Smooth muscle cell (in vitro differentiated cells): ENCODE measurements around the gene LTBP3. TPM values are rescaled to one million over a fixed set of nuclear protein-coding genes. Genes with fewer than 3 reads are reported as not detected.

Source experiments
- DNase-seq: peaks from one replicate; lab custom pipeline; 2025; ENCODE audit not compliant: unreplicated experiment; lab: John Stamatoyannopoulos, UW
- H2AFZ ChIP-seq: fragments of 200-600 bp; sonication (generic); 2 replicates; pipeline ENCODE4 v1.6.0; 2016; ENCODE audit warnings: antibody characterized with exemption, low read depth, mild to moderate bottlenecking
- H3F3A ChIP-seq: fragments of 200-600 bp; sonication (generic); 2 replicates; pipeline ENCODE4 v1.6.0; 2017; ENCODE audit warnings: antibody characterized with exemption, low read depth
- H3K27ac ChIP-seq: fragments of 200-600 bp; sonication (generic); 2 replicates; pipeline ENCODE4 v1.5.1; 2016; ENCODE audit warnings: low read depth, mild to moderate bottlenecking
- H3K27me3 ChIP-seq: fragments of 200-600 bp; sonication (generic); 2 replicates; pipeline ENCODE4 v1.6.1; 2016; ENCODE audit warnings: low read depth, mild to moderate bottlenecking
- H3K36me3 ChIP-seq: fragments of 200-600 bp; sonication (generic); 2 replicates; pipeline ENCODE4 v1.5.1; 2016; ENCODE audit warnings: low read depth
- H3K4me1 ChIP-seq: fragments of 200-600 bp; sonication (generic); 2 replicates; pipeline ENCODE4 v1.5.1; 2016; ENCODE audit warnings: low read depth
- H3K4me2 ChIP-seq: fragments of 200-600 bp; sonication (generic); 2 replicates; pipeline ENCODE4 v1.6.0; 2016; ENCODE audit warnings: mild to moderate bottlenecking
- H3K4me3 ChIP-seq: fragments of 200-600 bp; sonication (generic); 2 replicates; pipeline ENCODE4 v1.5.1; 2016; ENCODE audit warnings: mild to moderate bottlenecking
- H3K79me2 ChIP-seq: fragments of 200-600 bp; sonication (generic); 2 replicates; pipeline ENCODE4 v1.6.0; 2016; ENCODE audit warnings: low read depth, mild to moderate bottlenecking
- H3K9ac ChIP-seq: fragments of 200-600 bp; sonication (generic); 2 replicates; pipeline ENCODE4 v1.6.0; 2016; ENCODE audit warnings: low read depth
- H3K9me3 ChIP-seq: fragments of 200-600 bp; sonication (generic); replicated peaks from 2 replicates; pipeline ENCODE4 v1.5.1; 2016; ENCODE audit warnings: low read depth
- H4K20me1 ChIP-seq: fragments of 200-600 bp; sonication (generic); 2 replicates; pipeline ENCODE4 v1.6.0; 2016; ENCODE audit warnings: low read depth
- WGBS: methylation state at CpG from one replicate; pipeline ENCODE4 v1.1.7; 2016; ENCODE audit warnings: low lambda C conversion rate; 5-methylcytosine and 5-hydroxymethylcytosine counted together
- polyA plus RNA-seq: library from polyadenylated mRNA; unstranded; fragments of >200 nt; fragmentation: Nextera tagmentation; extraction: Ambion mirVana; gene quantifications from 2 replicates; pipeline ENCODE4 v1.2.1, GENCODE V29; 2016
- total RNA-seq: library from RNA; depleted of rRNA; stranded (reverse); fragments of >200 nt; gene quantifications from 2 replicates; pipeline ENCODE4 v1.2.3, GENCODE V29; 2014
- TF ChIP-seq, protein P1 (sequence below): fragments of 200-600 bp; sonication (generic); IDR thresholded peaks from 2 replicates; pipeline ENCODE4 v1.5.1; 2017; ENCODE audit warnings: borderline replicate concordance, mild to moderate bottlenecking, antibody characterized with exemption; ENCODE audit not compliant: insufficient read depth, poor library complexity, severe bottlenecking

Gene LTBP3
- total and polyA plus RNA-seq, 2 experiments from 2014 or later, result 33.6 to 46.4 TPM

DNA sequence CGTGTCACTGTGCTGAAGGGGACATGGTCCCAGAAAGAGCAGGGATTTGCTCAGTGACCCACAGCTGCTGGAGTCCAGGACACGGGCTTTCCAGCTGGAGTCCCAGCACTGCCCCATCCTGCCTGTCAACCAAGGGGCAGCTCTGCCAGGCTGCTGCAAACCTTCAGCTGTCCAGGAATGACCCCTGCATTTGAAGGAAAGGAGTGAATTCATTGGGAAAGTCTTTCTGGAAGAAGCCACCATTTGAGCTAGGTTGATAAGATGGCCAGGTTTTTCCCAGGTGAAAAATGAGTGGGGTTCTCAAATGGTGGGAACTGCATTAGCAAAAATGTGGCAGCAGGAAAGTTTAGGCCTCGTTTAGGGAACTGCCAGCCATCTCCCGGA is 28.1 kb upstream of the LTBP3 start:
- Histone ChIP-seq H3K27me3 (peaks cover 4% of the 10 kb centered on the region), H3K9ac (no peak overlapping the region), H3K36me3 (no peaks in the 10 kb centered on the region), H3K9me3 (no peaks in the 10 kb centered on the region), H4K20me1 (no peaks in the 10 kb centered on the region), H3K27ac (no peak overlapping the region), H3F3A (peaks cover 3% of the 10 kb centered on the region), H3K4me2 (no peak overlapping the region), H2AFZ (no peak overlapping the region), H3K4me3 (no peak overlapping the region), H3K4me1 (peaks cover 2% of the 10 kb centered on the region), H3K79me2 (no peaks in the 10 kb centered on the region)
- TF ChIP-seq, protein P1, sequence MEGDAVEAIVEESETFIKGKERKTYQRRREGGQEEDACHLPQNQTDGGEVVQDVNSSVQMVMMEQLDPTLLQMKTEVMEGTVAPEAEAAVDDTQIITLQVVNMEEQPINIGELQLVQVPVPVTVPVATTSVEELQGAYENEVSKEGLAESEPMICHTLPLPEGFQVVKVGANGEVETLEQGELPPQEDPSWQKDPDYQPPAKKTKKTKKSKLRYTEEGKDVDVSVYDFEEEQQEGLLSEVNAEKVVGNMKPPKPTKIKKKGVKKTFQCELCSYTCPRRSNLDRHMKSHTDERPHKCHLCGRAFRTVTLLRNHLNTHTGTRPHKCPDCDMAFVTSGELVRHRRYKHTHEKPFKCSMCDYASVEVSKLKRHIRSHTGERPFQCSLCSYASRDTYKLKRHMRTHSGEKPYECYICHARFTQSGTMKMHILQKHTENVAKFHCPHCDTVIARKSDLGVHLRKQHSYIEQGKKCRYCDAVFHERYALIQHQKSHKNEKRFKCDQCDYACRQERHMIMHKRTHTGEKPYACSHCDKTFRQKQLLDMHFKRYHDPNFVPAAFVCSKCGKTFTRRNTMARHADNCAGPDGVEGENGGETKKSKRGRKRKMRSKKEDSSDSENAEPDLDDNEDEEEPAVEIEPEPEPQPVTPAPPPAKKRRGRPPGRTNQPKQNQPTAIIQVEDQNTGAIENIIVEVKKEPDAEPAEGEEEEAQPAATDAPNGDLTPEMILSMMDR, result no peak
- no peak for DNase-seq
- 91% methylated on average over 4 of the region's 4 CpGs for WGBS

DNA sequence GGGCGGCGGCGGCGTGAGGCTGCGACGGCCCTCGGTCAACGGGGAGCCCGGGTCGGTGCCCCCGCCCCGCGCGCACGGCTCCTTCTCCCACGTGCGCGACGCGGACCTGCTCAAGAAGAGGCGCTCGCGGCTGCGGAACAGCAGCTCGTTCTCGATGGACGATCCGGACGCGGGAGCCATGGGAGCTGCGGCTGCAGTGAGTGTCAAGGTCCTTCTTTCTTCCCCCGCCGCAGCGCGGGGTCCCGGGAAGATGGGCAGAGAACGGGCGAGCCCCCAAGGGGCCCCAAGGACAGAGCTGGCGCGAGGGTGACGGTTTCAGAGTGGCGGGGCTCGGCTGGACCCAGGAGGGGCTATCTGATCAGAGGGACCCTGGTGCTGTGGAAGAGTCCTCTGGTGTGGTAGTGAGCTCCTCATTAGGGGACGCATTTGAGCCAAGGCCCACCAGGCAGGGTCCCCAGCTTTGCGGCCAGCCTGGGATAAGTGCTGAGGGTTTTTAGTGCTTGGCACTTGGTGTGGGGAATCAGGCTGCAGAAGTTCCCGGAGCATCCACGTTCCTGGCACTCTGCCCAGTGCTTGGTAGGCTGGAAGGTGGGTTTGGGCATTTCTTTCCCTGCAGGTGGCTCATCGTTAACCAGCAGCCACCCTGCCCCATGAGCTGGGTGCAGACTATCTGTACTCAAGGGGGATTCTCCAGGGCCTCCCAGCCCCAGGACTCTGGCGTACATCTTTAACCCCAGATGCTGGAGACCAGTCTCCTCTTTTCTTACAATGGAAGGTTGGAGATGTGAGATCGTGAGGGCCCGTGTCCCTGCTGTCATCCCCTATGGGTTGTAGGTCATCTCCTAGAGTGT is 27.5 kb upstream of the LTBP3 start:
- Histone ChIP-seq H2AFZ (no peak overlapping the region), H3K9me3 (no peaks in the 10 kb centered on the region), H4K20me1 (no peaks in the 10 kb centered on the region), H3K36me3 (no peaks in the 10 kb centered on the region), H3K4me1 (no peaks in the 10 kb centered on the region), H3K4me3 (no peak overlapping the region), H3K27me3 (peaks cover 4% of the 10 kb centered on the region), H3K27ac (no peak overlapping the region), H3F3A (no peaks in the 10 kb centered on the region), H3K4me2 (no peak overlapping the region), H3K79me2 (no peaks in the 10 kb centered on the region), H3K9ac (no peak overlapping the region)
- WGBS, result 82% methylated on average over 40 of the region's 51 CpGs
- no peak for DNase-seq
- TF ChIP-seq, protein P1, result no peak

DNA sequence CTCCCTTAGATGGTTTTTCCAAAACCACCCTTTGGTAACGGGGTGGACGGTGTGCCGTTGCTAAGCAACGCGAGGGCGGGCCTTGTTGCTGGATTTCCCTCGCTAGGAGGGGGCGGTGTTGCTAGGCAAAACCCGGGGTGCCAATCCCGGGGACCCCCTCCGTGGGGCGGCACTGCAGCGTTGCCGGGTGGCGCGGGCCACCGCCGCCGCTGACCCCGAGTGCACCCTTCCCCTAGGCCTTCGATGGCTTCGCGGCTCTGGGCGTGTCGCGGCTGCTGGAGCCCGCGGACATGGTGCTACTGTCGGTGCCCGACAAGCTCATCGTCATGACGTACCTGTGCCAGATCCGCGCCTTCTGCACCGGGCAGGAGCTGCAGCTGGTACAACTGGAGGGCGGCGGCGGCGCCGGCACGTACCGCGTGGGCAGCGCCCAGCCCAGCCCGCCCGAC is 26.6 kb upstream of the LTBP3 start:
- H3K4me3 ChIP-seq, result no peak overlapping the region
- DNase-seq, result no peak
- H3K36me3 ChIP-seq, result no peaks in the 10 kb centered on the region
- no peak overlapping the region for H3K27ac ChIP-seq
- H3K27me3 ChIP-seq, result peaks cover 4% of the 10 kb centered on the region
- WGBS, result 44% methylated on average over 35 of the region's 46 CpGs
- TF ChIP-seq, protein P1, result no peak
- no peaks in the 10 kb centered on the region for H3K9me3 ChIP-seq
- no peaks in the 10 kb centered on the region for H3F3A ChIP-seq
- no peak overlapping the region for H3K4me2 ChIP-seq
- H3K4me1 ChIP-seq, result no peaks in the 10 kb centered on the region
- no peak overlapping the region for H3K9ac ChIP-seq
- no peak overlapping the region for H2AFZ ChIP-seq
- H3K79me2 ChIP-seq, result no peaks in the 10 kb centered on the region
- no peaks in the 10 kb centered on the region for H4K20me1 ChIP-seq

DNA sequence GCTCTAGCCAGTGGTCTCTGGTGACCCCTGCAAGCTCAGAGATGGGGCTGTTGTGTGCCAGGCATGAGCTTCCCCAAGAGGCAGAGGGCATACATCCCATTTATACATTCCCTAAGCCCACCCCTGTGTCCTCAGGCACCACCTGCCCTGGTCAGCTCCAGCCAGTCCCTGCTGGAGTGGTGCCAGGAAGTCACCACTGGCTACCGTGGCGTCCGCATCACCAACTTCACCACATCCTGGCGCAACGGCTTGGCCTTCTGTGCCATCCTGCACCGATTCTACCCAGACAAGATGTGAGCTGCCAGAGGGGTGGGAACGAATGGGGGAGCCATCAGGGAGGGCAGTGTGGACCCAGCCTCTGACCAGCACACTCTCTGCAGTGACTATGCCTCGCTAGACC is 25.9 kb upstream of the LTBP3 start:
- TF ChIP-seq, protein P1, result no peak
- 89% methylated on average over 8 of the region's 8 CpGs for WGBS
- H3K79me2 ChIP-seq, result no peaks in the 10 kb centered on the region
- peaks cover 4% of the 10 kb centered on the region for H3K27me3 ChIP-seq
- no peak overlapping the region for H3K9ac ChIP-seq
- no peak overlapping the region for H3K4me2 ChIP-seq
- no peak overlapping the region for H3K27ac ChIP-seq
- no peaks in the 10 kb centered on the region for H3K4me1 ChIP-seq
- no peak overlapping the region for H2AFZ ChIP-seq
- no peak overlapping the region for H3K4me3 ChIP-seq
- DNase-seq, result no peak
- no peaks in the 10 kb centered on the region for H4K20me1 ChIP-seq
- no peaks in the 10 kb centered on the region for H3F3A ChIP-seq
- no peaks in the 10 kb centered on the region for H3K36me3 ChIP-seq
- no peaks in the 10 kb centered on the region for H3K9me3 ChIP-seq
